WI38 (cell line): ENCODE measurements around the gene AFAP1.

Source experiments
- H3K4me3 ChIP-seq: 2 replicates; pipeline ENCODE4 v1.5.1; 2011; ENCODE audit warnings: low read depth, mild to moderate bottlenecking, control low read depth, low read length
- CTCF ChIP-seq: IDR thresholded peaks from 2 replicates; pipeline ENCODE4 v1.5.1; 2012; ENCODE audit warnings: low read depth, mild to moderate bottlenecking, control low read depth, low read length

Gene AFAP1

GRCh38 chr4:7750972-7751371, 188.7 kb downstream of the AFAP1 start:
- TF ChIP-seq CTCF: no peak
- no peak overlapping the region for H3K4me3 ChIP-seq

DNA sequence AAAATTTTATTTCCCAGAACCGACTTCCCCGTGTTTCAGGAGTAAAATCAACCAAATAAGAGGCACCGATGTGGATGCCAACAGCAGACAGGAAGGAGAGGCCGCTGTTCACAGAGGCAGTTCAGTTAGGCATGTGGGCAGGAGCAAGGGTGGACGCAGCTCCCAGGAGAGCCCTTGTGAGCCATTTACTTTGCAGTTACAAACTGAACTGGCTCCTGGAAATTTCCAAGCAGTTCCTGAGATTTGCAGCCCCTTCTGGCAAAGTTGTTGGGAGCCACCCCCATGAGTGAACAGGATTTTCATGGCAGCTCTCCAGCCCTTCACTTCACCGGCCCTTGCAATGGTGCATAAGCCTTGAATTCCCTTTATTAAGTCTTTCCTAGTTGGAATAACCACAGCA, 189.1 kb downstream of the AFAP1 start:
- H3K4me3 ChIP-seq: no peak overlapping the region
- no peak for TF ChIP-seq CTCF

- no peak for TF ChIP-seq CTCF
- no peak overlapping the region for H3K4me3 ChIP-seq
Observed at GRCh38 chr4:7747566-7747965, 192.1 kb downstream of the AFAP1 start.

DNA sequence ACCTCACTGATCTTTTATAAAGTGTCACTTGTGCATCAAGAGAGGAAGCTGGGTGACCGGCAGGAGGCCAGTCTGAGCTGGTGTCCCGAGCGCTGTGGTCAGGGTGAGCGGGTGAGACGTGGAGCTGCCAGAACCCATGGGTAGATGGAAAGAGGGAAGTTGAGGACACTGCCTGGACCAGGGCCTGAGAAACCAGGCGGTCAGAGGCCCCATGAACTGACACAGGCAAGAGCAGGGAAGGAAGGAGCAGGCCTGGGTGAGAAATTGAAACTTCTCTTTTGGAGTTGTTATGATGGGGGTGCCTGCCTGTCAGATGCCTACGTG, 192.6 kb downstream of the AFAP1 start:
- no peak overlapping the region for H3K4me3 ChIP-seq
- no peak for TF ChIP-seq CTCF

DNA sequence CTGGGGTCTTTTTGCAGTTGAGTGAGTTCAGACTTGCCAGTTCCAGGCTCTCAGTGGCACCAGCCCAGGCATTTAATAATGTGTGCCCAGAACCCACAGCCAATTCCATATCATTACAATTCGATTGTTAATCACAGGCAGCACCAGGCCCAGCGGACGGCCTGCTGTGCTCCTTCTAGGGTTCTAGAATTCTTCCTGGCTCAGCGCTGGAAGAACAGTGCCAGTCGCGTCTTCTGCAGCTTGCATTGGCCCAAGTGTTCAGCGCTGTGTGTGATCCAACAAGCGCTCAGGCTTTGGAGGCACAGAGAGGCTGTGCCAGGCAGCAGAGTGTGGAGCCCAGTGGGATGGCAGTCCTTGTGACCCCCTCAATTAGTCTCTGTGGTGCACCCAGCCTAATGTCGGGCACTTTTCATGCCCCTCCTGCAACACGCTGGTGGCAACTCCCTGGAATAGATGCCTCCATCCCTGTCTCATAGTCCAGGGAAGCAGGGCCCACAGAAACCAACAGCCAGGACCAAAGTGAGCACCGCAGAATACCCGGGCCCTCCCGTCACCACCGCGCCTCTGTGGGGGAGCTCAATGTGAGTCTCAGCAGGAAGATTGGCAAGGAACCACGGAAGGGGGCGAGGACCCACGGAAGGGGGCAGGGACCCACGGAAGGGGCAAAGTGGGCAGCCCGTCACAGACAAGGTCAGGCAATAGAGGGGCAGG, 193.2 kb downstream of the AFAP1 start:
- H3K4me3 ChIP-seq: no peak overlapping the region
- no peak for TF ChIP-seq CTCF

DNA sequence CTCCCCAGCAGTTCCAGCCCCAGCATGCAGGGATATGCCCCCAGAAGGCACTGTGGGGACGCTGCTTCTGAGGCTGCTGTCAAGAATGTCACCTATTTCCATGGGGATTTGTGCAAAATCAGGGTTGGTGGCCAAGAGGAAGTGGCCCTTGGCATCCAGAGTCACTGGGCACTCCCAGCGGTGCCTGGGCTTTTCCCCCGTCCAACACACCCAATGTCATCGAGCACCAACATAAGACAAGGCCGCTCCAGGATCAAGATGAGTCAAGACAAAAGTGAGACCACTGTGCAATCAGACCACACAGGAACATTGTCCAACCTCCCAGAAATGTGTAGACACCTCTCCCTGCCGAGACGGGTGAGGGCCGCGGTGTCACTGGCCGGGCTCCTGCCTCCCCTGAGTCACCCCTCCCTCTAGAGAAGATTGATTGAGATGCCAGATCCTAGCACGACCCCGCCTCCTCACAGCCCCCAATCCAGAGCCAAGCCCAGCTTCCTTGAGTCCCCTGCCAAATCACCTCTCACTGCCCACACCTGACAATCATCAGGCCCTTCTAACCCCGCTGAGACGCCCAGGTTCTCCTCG, 194.3 kb downstream of the AFAP1 start:
- H3K4me3 ChIP-seq: no peak overlapping the region
- no peak for TF ChIP-seq CTCF

GRCh38 chr4:7744142-7744804, 195.4 kb downstream of the AFAP1 start:
- no peak for TF ChIP-seq CTCF
- H3K4me3 ChIP-seq: no peak overlapping the region
